NCI-H2029 treated with DMSO at 0.1 percent for 48 hours (cell line): ENCODE results near the gene RASA1.

ENCODE experiments used
- DNase-seq: peaks from one replicate; lab custom pipeline; 2025; lab: John Stamatoyannopoulos, UW

Gene RASA1

GRCh38 chr5:87403899-87404298 lies 136.2 kb downstream of the RASA1 start:
- DNase-seq = no peak

- no peak for DNase-seq
Measured at GRCh38 chr5:87404359-87404758, 136.7 kb downstream of the RASA1 start.

- no peak for DNase-seq
Measured at GRCh38 chr5:87405472-87406155, 137.9 kb downstream of the RASA1 start.

GRCh38 chr5:87408204-87408603 lies 140.5 kb downstream of the RASA1 start:
- DNase-seq = no peak

GRCh38 chr5:87410931-87411330 lies 143.2 kb downstream of the RASA1 start:
- no peak for DNase-seq

GRCh38 chr5:87411586-87411972 lies 143.9 kb downstream of the RASA1 start:
- DNase-seq = no peak

- peak; percentile 8 for DNase-seq
Measured at GRCh38 chr5:87411973-87412629, 144.4 kb downstream of the RASA1 start.

GRCh38 chr5:87412630-87413342 lies 145.1 kb downstream of the RASA1 start, which contains the start of gene CCNH:
Gene CCNH (minus strand): TSS chr5:87412930. CDS start chr5:87412794, 136 bp downstream.
- peak; percentile 91 for DNase-seq

- no peak for DNase-seq
Measured at GRCh38 chr5:87413343-87413645, 145.6 kb downstream of the RASA1 start.

GRCh38 chr5:87418506-87418905 lies 150.8 kb downstream of the RASA1 start:
- no peak for DNase-seq

- DNase-seq = no peak
Measured at GRCh38 chr5:87421307-87421706, 153.6 kb downstream of the RASA1 start.

- no peak for DNase-seq
Measured at GRCh38 chr5:87423755-87424154, 156.1 kb downstream of the RASA1 start.

- DNase-seq = no peak
Measured at GRCh38 chr5:87430863-87431457, 163.3 kb downstream of the RASA1 start.

- DNase-seq = no peak
Measured at GRCh38 chr5:87432460-87432859, 164.8 kb downstream of the RASA1 start.

GRCh38 chr5:87433945-87434344 lies 166.3 kb downstream of the RASA1 start:
- DNase-seq = no peak

- no peak for DNase-seq
Measured at GRCh38 chr5:87434461-87434860, 166.8 kb downstream of the RASA1 start.

- DNase-seq = no peak
Measured at GRCh38 chr5:87435144-87435694, 167.5 kb downstream of the RASA1 start.

- DNase-seq = no peak
Measured at GRCh38 chr5:87437724-87438123, 170.0 kb downstream of the RASA1 start.

GRCh38 chr5:87438231-87438630 lies 170.5 kb downstream of the RASA1 start:
- no peak for DNase-seq
